ENCODE data around the gene TK1.
"Not testable (repeated sequence)": the region's sequence is repeated elsewhere in the genome, so short reads cannot be mapped to it uniquely, and the experiment has no call there.

Gene TK1

DNA sequence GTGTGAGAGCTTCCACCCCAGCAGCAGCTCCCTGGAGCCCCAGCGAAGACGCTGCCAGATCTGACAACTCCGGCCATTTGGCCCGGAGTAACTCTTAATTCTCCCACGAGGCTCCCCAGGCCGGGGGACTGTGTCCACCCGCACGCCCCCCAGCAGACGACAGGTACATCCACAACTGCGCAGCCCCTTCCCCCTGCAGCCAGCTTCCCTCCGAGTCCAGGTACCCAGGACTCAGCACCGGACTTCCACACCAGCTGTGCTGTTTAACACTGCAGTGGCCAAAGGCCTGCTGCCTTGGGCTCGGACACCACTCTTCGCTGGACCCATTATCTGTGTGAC is 11.2 kb downstream of the TK1 start:
- no peak for DNase-seq

GRCh38 chr17:78174870-78175642 is 11.8 kb downstream of the TK1 start:
- no peak for DNase-seq

DNA sequence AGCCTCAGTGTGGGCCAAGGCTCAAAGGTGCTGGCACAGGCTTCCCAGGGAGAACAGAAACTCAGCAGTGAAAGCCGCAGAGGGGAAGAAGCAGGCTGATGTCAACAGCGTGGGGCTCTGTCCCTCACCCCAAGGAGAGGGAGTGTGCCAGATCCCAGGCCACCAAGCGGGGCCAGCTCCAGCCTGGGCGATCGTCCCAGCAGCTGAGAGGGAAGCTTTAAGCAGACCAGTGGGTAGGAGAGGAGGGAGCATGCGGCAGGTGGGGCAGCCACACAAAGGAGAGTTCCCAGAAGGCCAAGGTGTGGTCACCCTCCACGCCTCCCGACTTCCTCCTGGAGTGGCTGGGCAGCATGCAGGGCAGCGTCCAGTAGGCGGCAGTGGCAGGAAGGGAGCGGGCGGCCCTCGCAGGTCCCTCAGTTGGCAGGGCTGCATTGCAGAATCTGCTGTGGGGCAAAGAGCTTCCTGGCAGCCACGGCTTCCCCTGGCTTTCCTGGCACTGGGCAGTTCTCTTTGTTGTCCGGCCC is 12.4 kb downstream of the TK1 start:
- DNase-seq, result no peak

GRCh38 chr17:78173097-78173715 is 13.6 kb downstream of the TK1 start:
- no peak for DNase-seq

DNA sequence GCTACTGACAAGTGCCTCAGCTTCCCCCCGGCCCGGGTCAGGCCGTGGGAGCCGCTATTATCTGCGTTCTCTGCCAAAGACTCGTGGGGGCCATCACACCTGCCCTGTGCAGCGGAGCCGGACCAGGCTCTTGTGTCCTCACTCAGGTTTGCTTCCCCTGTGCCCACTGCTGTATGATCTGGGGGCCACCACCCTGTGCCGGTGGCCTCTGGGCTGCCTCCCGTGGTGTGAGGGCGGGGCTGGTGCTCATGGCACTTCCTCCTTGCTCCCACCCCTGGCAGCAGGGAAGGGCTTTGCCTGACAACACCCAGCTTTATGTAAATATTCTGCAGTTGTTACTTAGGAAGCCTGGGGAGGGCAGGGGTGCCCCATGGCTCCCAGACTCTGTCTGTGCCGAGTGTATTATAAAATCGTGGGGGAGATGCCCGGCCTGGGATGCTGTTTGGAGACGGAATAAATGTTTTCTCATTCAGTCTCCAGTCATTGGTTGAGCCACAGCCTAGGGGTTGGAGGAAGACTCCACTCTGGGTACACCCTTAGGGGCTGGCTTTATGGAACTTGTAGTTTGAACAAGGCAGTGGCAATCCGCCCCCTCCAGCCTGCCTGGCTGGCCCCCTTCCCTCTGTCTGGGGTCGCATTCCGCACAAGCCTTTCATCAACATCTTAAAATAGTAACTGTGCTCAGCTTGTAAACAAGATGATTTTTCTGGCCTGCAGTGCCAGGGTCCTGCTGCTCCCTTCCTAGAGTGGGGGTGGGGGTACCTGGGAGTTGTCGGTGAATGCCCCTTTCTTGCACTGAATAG is 14.4 kb downstream of the TK1 start:
- DNase-seq, result no peak

- not testable (repeated sequence) for DNase-seq
These were observed 15.1 kb downstream of the TK1 start for GRCh38 chr17:78171591-78172248.

DNA sequence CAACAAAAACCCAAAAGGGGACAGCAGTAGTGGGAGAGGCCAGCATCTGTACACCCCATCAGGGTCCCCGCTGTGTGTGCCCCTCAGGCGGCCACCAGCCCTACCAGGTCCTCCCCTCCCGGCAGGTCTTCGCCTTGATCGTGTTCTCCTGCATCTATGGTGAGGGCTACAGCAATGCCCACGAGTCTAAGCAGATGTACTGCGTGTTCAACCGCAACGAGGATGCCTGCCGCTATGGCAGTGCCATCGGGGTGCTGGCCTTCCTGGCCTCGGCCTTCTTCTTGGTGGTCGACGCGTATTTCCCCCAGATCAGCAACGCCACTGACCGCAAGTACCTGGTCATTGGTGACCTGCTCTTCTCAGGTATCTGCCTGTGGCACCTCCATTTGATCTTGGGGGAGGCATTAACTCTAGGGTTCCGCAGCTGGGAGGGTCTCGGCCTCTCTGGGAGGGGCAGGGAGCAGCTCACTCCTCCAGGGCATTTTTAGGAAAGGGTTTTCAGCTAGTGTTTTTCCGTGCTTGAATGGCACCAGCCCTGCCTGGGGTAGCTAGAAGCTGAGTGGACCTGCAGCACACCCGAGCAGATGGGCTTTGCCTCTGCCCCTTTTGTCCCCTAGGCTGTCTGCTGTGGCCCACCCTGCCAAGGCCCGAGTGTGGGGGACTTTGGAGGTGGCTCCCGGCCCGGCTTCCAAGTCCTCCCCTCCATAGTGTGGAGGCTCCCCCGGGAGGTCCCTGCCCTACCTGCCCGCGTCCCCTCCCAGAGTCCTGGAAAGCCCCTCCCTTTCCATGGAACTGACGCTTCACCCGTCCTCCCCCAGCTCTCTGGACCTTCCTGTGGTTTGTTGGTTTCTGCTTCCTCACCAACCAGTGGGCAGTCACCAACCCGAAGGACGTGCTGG is 15.9 kb downstream of the TK1 start:
- no peak for DNase-seq

- DNase-seq, result peak; percentile 56
These were observed 17.7 kb downstream of the TK1 start for GRCh38 chr17:78168903-78169793.

DNA sequence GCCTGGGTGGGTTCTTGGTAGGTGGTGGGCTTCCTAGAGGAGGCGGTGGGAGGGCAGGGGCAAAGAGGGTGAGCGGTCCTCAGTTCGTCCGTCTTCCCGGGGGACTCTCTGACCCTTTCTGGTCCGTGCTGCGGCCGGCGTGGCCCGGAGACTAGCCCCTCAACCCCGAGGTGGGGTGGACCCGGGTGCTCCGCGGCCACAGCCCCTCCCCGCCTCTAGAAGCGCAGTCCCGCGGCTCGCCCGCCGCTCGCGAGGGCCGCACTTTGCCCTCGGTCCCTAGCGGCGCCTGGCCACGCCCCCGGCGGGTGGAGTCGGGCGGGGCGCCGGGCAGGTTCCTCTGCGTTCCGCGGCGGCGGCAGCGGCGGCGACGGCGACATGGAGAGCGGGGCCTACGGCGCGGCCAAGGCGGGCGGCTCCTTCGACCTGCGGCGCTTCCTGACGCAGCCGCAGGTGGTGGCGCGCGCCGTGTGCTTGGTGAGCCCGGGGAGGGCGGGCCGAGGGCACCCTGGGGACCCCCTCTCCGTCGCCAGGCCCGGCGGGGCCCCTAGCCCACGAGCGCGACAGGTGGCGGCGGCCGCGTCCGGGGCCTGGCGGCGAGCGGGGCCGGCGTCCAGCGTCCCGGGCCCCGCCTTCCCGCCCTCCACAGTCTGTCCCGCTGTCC is 18.5 kb downstream of the TK1 start, which contains the start of gene SYNGR2:
Gene SYNGR2, plus strand, starts transcription at position 340 of the 661 bp plus-strand sequence. Its CDS starts 36 bp downstream, at position 376.
- peak; percentile 86 for DNase-seq

- no peak for DNase-seq
These were observed 20.4 kb downstream of the TK1 start for GRCh38 chr17:78166416-78166815.

- DNase-seq, result no peak
These were observed 21.9 kb downstream of the TK1 start for GRCh38 chr17:78164748-78165607.

- DNase-seq, result no peak
These were observed 22.7 kb downstream of the TK1 start for GRCh38 chr17:78163881-78164747.

- DNase-seq, result no peak
These were observed 27.2 kb downstream of the TK1 start for GRCh38 chr17:78159575-78160158.

DNA sequence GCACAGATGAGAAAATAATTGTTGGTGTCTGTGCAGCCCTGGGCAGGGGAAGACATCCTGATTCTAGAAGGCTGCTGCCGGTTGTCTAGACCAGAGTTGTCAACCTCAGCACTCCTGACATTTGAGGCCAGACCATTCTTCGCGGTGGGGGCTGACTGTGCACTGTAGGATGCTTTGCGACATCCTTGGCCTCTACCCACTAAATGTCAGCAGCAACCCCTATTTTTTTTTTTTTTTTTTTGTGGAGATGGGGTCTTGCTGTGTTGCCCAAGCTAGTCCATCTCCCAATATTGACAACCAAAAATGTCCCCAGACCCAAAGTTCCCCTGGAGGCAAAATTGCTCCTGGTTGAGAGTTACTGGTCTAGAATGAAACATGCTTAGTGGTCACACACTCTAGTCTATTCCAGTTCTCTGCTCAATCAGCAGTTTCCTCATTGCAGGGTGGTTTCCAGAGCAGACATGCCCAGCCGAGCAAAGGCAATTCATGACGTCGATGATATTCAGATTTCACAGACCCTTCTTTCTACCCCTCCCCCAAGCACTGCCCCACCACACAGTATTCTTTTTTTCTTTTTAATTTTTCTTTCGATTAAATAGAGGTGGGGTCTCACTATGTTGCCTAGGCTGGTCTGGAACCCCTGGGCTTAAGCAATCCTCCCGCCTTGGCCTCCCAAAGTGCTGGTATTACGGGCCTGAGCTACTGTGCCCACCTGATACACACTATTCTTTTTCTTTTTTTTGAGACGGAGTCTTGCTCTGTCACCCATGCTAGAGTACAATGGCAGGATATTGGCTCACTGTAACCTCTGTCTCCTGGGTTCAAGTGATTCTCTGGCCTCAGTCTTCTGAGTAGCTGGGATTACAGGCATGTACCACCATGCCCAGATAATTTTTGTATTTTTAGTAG is 31.7 kb downstream of the TK1 start:
- DNase-seq, result no peak

DNA sequence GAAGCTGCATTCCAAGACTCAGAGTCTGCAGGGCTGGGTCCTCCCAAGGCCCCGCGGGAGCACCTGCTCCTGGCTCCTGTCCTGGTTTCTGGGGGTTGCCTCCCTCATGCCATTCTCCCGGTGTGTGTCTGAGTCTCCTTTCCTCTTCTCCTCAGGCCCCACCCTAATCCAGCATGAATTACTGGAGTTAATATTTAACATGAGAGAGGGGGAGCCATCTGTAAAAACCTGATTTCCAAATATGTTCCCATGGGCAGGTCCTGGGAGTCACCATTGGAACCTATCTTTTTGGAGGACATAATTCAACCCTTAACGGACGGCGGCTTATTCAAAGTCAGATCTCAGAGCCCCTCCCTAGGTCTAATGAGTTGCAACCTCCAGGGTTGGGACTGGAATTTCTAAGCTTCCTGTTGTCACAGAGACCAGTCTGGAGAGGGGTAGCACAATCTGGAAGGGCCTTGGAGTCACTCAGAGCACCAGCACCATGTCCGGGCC is 35.3 kb downstream of the TK1 start:
- no peak for DNase-seq

DNA sequence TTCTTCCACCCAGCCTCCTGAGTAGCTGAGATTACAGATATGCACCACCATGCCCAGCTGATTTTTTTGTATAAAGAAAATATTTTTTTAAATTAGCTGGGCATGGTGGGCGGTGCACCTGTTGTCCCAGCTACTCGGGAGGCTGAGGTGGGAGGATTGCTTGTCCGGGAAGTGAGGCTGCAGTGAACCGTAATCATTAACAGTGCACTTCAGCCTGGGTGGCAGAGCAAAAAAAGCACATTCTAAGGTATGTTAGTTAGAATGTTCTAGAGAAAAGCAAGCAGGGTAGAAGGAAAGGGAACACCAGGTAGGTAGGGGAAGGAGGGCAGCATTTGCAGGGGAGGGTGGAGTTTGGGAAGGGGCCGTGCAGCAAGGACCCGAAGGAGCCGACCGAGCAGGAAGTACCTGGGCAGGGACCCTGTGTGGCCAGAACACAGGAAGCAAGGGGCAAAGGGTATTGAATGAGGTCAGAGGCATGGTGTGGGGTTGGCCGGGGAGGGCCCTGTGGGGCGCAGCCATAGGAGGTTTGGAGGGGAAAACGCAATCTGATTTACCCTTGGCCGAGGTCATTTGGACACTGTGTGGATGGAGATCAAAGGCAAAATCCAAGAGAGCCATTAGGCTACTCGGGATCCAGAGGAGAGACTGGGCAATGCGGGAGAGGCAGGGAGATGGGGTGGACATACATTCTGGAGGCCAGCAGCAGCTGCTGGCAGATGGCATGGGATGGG is 38.4 kb downstream of the TK1 start:
- DNase-seq, result no peak
